WI38 (cell line): ENCODE measurements around the gene TFDP1.

Experiments used
- H3K4me3 ChIP-seq: 2 replicates; pipeline ENCODE4 v1.5.1; 2011; ENCODE audit warnings: low read depth, mild to moderate bottlenecking, control low read depth, low read length
- TF ChIP-seq, protein P1 (sequence below): IDR thresholded peaks from 2 replicates; pipeline ENCODE4 v1.5.1; 2012; ENCODE audit warnings: low read depth, mild to moderate bottlenecking, control low read depth, low read length

TFDP1 gene

DNA sequence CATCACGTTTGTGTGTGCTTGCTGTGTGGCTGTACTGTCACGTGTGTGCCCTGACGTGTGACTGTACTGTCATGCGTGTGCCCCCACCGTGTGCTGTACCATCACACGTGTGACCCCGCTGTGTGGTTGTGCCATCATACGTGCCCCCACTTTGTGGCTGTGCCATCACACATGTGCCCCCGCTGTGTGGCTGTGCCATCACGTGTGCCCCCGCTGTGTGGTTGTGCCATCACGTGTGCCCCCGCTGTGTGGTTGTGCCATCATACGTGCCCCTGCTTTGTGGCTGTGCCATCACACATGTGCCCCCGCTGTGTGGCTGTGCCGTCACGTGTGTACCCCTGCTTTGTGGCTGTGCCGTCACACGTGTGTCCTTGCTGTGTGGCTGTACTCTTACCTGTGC lies 25.7 kb downstream of the TFDP1 start:
- no peak overlapping the region for H3K4me3 ChIP-seq
- TF ChIP-seq, protein P1, sequence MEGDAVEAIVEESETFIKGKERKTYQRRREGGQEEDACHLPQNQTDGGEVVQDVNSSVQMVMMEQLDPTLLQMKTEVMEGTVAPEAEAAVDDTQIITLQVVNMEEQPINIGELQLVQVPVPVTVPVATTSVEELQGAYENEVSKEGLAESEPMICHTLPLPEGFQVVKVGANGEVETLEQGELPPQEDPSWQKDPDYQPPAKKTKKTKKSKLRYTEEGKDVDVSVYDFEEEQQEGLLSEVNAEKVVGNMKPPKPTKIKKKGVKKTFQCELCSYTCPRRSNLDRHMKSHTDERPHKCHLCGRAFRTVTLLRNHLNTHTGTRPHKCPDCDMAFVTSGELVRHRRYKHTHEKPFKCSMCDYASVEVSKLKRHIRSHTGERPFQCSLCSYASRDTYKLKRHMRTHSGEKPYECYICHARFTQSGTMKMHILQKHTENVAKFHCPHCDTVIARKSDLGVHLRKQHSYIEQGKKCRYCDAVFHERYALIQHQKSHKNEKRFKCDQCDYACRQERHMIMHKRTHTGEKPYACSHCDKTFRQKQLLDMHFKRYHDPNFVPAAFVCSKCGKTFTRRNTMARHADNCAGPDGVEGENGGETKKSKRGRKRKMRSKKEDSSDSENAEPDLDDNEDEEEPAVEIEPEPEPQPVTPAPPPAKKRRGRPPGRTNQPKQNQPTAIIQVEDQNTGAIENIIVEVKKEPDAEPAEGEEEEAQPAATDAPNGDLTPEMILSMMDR: no peak

DNA sequence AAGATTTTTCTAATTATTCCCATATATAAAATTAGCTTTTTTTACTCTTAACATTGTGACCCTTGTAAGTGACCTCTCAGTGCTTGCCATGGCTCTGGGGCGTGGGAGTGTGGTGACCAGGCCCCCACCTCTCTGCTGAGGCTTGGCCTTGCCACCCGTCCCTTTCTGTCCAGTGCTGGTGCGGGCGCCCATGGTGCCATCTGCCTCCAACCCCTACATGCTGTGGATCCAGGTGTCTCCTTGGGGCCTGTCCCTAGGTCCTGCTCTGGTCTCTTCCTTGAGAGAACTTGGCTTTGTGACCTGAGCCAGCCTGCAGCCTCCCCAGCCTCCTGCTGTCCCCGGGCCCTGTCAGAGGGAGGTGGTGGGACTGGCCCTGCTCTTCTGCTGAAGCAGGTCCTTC lies 27.4 kb downstream of the TFDP1 start:
- H3K4me3 ChIP-seq: no peak overlapping the region
- TF ChIP-seq, protein P1: no peak

DNA sequence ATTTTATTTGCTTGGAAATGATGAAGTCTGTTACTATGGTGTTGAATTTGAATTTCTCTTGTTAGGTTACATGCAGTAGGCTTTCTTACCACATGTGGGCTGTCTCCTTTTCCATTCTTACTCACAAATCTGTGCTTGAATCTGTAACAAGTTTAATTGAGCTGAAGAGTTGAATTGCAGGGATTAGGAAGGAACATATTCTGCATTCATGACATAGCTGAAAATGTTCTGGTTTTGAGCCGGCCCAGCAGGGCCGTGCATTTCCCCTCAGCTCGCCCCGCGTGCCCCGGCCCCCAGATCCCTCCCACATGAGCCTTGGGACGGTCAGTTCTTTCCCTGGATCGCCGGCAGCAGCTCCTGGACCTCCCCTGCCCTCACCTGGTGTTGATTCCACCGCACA lies 28.1 kb downstream of the TFDP1 start:
- no peak overlapping the region for H3K4me3 ChIP-seq
- TF ChIP-seq, protein P1: no peak

DNA sequence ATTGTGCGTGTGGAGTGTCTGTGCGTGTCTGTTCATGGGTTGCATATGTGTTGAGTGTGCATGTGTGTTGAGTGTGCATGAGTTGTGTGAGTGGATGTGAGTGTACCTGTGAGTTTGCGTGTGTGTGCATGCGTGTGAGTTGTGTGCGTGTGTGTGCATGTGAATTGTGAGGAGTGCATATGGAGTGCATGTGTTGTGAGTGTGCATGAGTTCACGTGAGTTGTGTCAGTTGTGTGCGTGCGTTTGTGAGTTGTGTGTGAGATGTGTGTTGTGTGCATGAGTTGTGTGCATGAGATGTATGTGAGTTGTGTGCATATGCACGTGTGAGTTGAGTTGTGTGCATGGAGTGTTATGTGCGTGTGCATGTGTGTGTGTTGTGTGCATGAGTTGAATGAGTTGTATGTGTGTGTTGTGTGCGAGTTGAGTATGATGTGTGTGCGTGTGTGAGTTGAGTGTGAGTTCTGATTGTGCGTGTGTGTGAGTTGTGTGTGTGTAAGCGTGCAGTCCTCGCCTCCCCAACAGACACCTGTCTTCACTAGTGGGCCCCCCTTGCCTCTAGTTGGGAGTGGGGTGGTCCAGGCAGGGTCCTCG lies 29.3 kb downstream of the TFDP1 start:
- H3K4me3 ChIP-seq: no peak overlapping the region
- TF ChIP-seq, protein P1: no peak

DNA sequence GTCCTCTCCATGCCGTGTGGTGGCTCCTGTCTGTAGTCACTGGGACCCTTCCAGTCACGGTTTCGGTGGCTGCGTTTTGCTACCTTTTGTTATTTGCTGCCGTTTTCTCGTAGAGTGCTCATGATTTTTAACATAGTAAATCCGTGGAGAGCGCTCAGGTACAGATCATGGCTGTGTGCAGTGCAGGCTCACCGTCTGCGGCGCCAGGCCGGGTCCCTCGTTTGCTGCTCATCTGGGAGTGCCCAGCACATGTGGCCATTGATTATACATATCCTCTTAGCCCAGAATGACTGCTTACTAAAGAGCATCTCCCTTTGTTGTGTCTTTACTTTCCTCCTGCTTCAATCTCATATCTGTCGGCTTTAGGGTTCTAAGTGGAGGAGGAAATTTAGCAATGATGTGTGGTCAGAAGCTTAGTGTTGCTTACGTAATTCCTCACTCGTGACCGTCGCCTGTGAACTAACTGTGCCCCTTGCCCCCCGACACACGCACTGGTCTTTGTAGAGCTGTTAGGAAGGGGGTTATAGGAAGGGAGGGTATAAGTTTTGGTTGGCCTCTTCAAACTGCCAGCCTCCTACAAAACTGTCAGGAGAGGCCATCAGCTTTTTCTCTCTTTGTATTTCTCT lies 31.8 kb downstream of the TFDP1 start:
- no peak overlapping the region for H3K4me3 ChIP-seq
- TF ChIP-seq, protein P1: no peak

DNA sequence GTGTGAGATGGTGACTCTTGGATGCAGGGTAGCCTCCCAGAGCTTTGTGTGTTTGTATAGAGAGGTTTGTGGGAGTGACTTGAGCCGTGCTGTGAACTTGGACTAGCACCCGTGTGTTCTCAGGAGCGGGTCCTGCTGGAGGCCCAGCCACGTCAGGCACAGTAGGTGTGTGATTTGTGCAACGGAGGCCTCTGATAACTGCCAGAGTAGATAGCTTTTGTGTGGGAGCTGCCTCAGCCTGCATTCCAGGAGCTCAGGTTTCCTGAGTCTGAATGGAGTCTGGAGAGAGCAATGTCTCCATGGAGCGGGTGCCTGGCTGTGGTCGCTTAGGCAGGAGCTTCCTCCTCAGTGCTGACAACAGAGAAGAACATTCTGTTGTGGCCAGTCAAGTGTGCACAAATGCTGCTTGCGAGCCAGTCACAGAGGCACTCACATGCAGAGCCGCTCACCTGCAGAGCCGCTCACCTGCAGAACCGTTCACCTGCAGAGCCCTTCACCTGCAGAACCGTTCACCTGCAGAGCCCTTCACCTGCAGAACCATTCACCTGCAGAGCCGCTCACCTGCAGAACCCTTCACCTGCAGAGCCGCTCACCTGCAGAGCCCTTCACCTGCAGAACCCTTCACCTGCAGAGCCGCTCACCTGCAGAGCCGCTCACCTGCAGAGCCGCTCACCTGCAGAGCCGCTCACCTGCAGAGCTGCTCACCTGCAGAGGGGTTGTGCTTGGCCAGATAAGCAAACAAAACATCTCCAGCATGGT lies 32.6 kb downstream of the TFDP1 start:
- TF ChIP-seq, protein P1: no peak
- no peak overlapping the region for H3K4me3 ChIP-seq

DNA sequence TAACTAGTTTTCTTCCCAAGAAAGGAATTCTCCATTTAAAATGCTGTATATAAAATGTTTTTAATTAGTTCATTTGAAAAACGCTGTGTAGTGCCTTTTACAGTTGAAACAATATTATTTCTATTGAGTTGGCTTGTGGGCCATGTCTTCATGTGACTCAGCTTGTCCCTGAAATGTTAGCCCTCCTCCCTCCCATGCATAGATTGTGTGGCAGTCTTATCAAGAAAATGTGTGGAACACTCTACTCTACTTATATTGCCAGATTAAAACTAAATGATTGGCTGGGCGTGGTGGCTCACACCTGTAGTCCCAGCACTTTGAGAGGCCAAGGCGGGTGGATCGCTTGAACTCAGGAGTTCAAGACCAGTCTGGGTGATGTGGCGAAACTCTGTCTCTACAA lies 33.4 kb downstream of the TFDP1 start:
- no peak overlapping the region for H3K4me3 ChIP-seq
- TF ChIP-seq, protein P1: no peak
